Measurements from ENCODE around the gene LRP5.

The LRP5 gene

GRCh38 chr11:68312117-68312779 lies at the start of gene LRP5:
LRP5 (plus strand) TSS chr11:68312591; CDS start chr11:68312715, 124 bp downstream.
- DNase-seq: no peak

- no peak for DNase-seq
Observed at GRCh38 chr11:68263444-68264035, 48.9 kb upstream of the LRP5 start.

GRCh38 chr11:68264244-68264643 lies 48.1 kb upstream of the LRP5 start:
- no peak for DNase-seq

GRCh38 chr11:68264741-68265540 lies 47.5 kb upstream of the LRP5 start:
- no peak for DNase-seq

- DNase-seq: no peak
Observed at GRCh38 chr11:68266121-68266891, 46.1 kb upstream of the LRP5 start.

- no peak for DNase-seq
Observed at GRCh38 chr11:68266936-68267880, 45.2 kb upstream of the LRP5 start.

- DNase-seq: no peak
Observed at GRCh38 chr11:68267881-68268240, 44.5 kb upstream of the LRP5 start.

GRCh38 chr11:68269414-68270081 lies 42.8 kb upstream of the LRP5 start:
- DNase-seq: no peak

- no peak for DNase-seq
Observed at GRCh38 chr11:68270196-68271022, 42.0 kb upstream of the LRP5 start.

GRCh38 chr11:68271023-68271780 lies 41.2 kb upstream of the LRP5 start:
- DNase-seq: peak; percentile 75

GRCh38 chr11:68271781-68272608 lies 40.4 kb upstream of the LRP5 start, which contains the start of gene C11orf24:
C11orf24 (minus strand) TSS chr11:68271973; CDS start chr11:68263767, 8,206 bp downstream.
- DNase-seq: peak; percentile 97

- no peak for DNase-seq
Observed at GRCh38 chr11:68273026-68273738, 39.2 kb upstream of the LRP5 start.

- no peak for DNase-seq
Observed at GRCh38 chr11:68274306-68274705, 38.1 kb upstream of the LRP5 start.

GRCh38 chr11:68275721-68276507 lies 36.5 kb upstream of the LRP5 start:
- DNase-seq: no peak

GRCh38 chr11:68276861-68277260 lies 35.5 kb upstream of the LRP5 start:
- no peak for DNase-seq

GRCh38 chr11:68279676-68280075 lies 32.7 kb upstream of the LRP5 start:
- no peak for DNase-seq

All from right forelimb (tissue), 1 donor.